ENCODE data around the gene GALNT16.
"Not testable (repeated sequence)": the region's sequence is repeated elsewhere in the genome, so short reads cannot be mapped to it uniquely, and the experiment has no call there.

Gene GALNT16

GRCh38 chr14:69285661-69286255 lies 25.8 kb downstream of the GALNT16 start:
- DNase-seq (ENCODE audit: low read depth), result no peak

GRCh38 chr14:69287098-69288010 lies 27.4 kb downstream of the GALNT16 start:
- DNase-seq (ENCODE audit: low read depth), result no peak

- no peak for DNase-seq (ENCODE audit: low read depth)
Measured at GRCh38 chr14:69288011-69288771, 28.2 kb downstream of the GALNT16 start.

- no peak for DNase-seq (ENCODE audit: low read depth)
Measured at GRCh38 chr14:69288956-69289705, 29.2 kb downstream of the GALNT16 start.

- no peak for DNase-seq (ENCODE audit: low read depth)
Measured at GRCh38 chr14:69289811-69290520, 30.0 kb downstream of the GALNT16 start.

GRCh38 chr14:69290881-69291280 lies 30.9 kb downstream of the GALNT16 start:
- DNase-seq (ENCODE audit: low read depth), result not testable (repeated sequence)

- no peak for DNase-seq (ENCODE audit: low read depth)
Measured at GRCh38 chr14:69291396-69291795, 31.4 kb downstream of the GALNT16 start.

- no peak for DNase-seq (ENCODE audit: low read depth)
Measured at GRCh38 chr14:69291891-69292561, 32.1 kb downstream of the GALNT16 start.

- no peak for DNase-seq (ENCODE audit: low read depth)
Measured at GRCh38 chr14:69298131-69299071, 38.4 kb downstream of the GALNT16 start.

- no peak for DNase-seq (ENCODE audit: low read depth)
Measured at GRCh38 chr14:69299286-69300035, 39.5 kb downstream of the GALNT16 start.

- no peak for DNase-seq (ENCODE audit: low read depth)
Measured at GRCh38 chr14:69300601-69301221, 40.8 kb downstream of the GALNT16 start.

GRCh38 chr14:69303086-69303485 lies 43.1 kb downstream of the GALNT16 start:
- DNase-seq (ENCODE audit: low read depth), result no peak

GRCh38 chr14:69312608-69313007 lies 52.6 kb downstream of the GALNT16 start:
- no peak for DNase-seq (ENCODE audit: low read depth)

- DNase-seq (ENCODE audit: low read depth), result no peak
Measured at GRCh38 chr14:69313176-69313575, 53.2 kb downstream of the GALNT16 start.

GRCh38 chr14:69314327-69314726 lies 54.4 kb downstream of the GALNT16 start:
- no peak for DNase-seq (ENCODE audit: low read depth)

GRCh38 chr14:69315301-69315700 lies 55.3 kb downstream of the GALNT16 start:
- no peak for DNase-seq (ENCODE audit: low read depth)

- no peak for DNase-seq (ENCODE audit: low read depth)
Measured at GRCh38 chr14:69316449-69317101, 56.6 kb downstream of the GALNT16 start.
